SK-N-SH (cell line): ENCODE results near the gene PCYT1A. TPM values are rescaled to one million over a fixed set of nuclear protein-coding genes. Genes with fewer than 3 reads are reported as not detected.

ENCODE experiments used
- CTCF ChIA-PET: fragments of 300-600, 350-600 bp; formaldehyde crosslinking; extraction: SDS; loops from one replicate; lab custom pipeline; 2021; lab: Yijun Ruan, JAX
- POLR2A ChIA-PET: fragments of 350-600 bp; sonication (Branson Sonifier 250); formaldehyde crosslinking; extraction: SDS; loops from one replicate; lab custom pipeline; 2020; ENCODE audit warnings: antibody characterized with exemption, inconsistent platforms; lab: Yijun Ruan, JAX
- DNase-seq: peaks from one replicate; pipeline ENCODE4 v3.0.0; 2012
- H2AFZ ChIP-seq: fragments of 200-600 bp; sonication (generic); 2 replicates; pipeline ENCODE4 v1.8.1; 2016; ENCODE audit warnings: antibody characterized with exemption, mild to moderate bottlenecking, low read depth
- H3F3A ChIP-seq: fragments of 200-600 bp; sonication (generic); replicated peaks from 2 replicates; pipeline ENCODE3; 2016; ENCODE audit warnings: antibody characterized with exemption, mild to moderate bottlenecking; ENCODE audit not compliant: insufficient read depth
- H3K27ac ChIP-seq, 2 experiments: fragments of 200-500 bp in 1 of 2; fragments of 200-600 bp in 1 of 2; sonication (Bioruptor generic) in 1 of 2; sonication (generic), shearing (Covaris generic) in 1 of 2; 2 replicates each; pipeline versions ENCODE4 v1.5.1 to v1.6.1; 2014 to 2016; ENCODE audit warnings: low read depth in 2 of 2, inconsistent platforms in 1 of 2, low read length in 1 of 2, mild to moderate bottlenecking in 1 of 2, mixed read lengths in 1 of 2
- H3K27me3 ChIP-seq: fragments of 200-600 bp; sonication (generic), shearing (Covaris generic); 2 replicates; pipeline ENCODE4 v1.6.1; 2016; ENCODE audit warnings: mixed run types; ENCODE audit not compliant: insufficient read depth
- H3K36me3 ChIP-seq, 2 experiments: fragments of 200-500 bp in 1 of 2; fragments of 200-600 bp in 1 of 2; sonication (Bioruptor generic) in 1 of 2; sonication (generic) in 1 of 2; replicated peaks in 1 of 2; 2 replicates each; pipeline versions ENCODE3 to v1.5.1; 2014 to 2016; ENCODE audit warnings: low read length in 1 of 2, mild to moderate bottlenecking in 1 of 2; ENCODE audit not compliant: insufficient read depth in 2 of 2, control insufficient read depth in 1 of 2
- H3K4me1 ChIP-seq, 2 experiments: fragments of 200-500 bp in 1 of 2; fragments of 200-600 bp in 1 of 2; sonication (Bioruptor generic) in 1 of 2; sonication (generic), shearing (Covaris generic) in 1 of 2; 2 replicates each; pipeline versions ENCODE4 v1.5.1 to v1.6.1; 2014 to 2016; ENCODE audit warnings: low read depth in 1 of 2, low read length in 1 of 2, mixed run types in 1 of 2; ENCODE audit not compliant: insufficient read depth in 2 of 2, control insufficient read depth in 1 of 2
- H3K4me2 ChIP-seq: fragments of 200-600 bp; sonication (generic), shearing (Covaris generic); 2 replicates; pipeline ENCODE4 v1.6.1; 2017; ENCODE audit warnings: mixed run types
- H3K4me3 ChIP-seq, 2 experiments: fragments of 200-500 bp in 1 of 2; fragments of 200-600 bp in 1 of 2; sonication (Bioruptor generic) in 1 of 2; sonication (generic), shearing (Covaris generic) in 1 of 2; 2 replicates each; pipeline versions ENCODE4 v1.5.1 to v1.8.1; 2014 to 2016; ENCODE audit warnings: low read depth in 2 of 2, inconsistent platforms in 1 of 2, low read length in 1 of 2, mild to moderate bottlenecking in 1 of 2, mixed read lengths in 1 of 2, moderate library complexity in 1 of 2
- H3K79me2 ChIP-seq: fragments of 200-600 bp; sonication (generic); 2 replicates; pipeline ENCODE4 v1.8.1; 2017; ENCODE audit warnings: mild to moderate bottlenecking; ENCODE audit not compliant: insufficient read depth
- H3K9ac ChIP-seq: fragments of 200-600 bp; sonication (generic); 2 replicates; pipeline ENCODE4 v1.6.1; 2017; ENCODE audit warnings: mixed run types
- H3K9me2 ChIP-seq: fragments of 200-600 bp; sonication (generic); 2 replicates; pipeline ENCODE4 v1.6.1; 2017; ENCODE audit warnings: mixed run types
- H3K9me3 ChIP-seq: fragments of 200-600 bp; sonication (generic); 2 replicates; pipeline ENCODE4 v1.6.1; 2017; ENCODE audit warnings: mixed run types, mild to moderate bottlenecking, moderate library complexity
- H4K20me1 ChIP-seq: fragments of 200-600 bp; sonication (generic); 2 replicates; pipeline ENCODE4 v1.6.1; 2017; ENCODE audit warnings: mild to moderate bottlenecking, mixed run types; ENCODE audit not compliant: insufficient read depth
- CTCF ChIP-seq: fragments of 200-600 bp; sonication (generic); IDR thresholded peaks from 2 replicates; pipeline ENCODE4 v1.6.1; 2017; ENCODE audit warnings: antibody characterized with exemption, mild to moderate bottlenecking, moderate library complexity
- ELF1 ChIP-seq: IDR thresholded peaks from 2 replicates; pipeline ENCODE4 v1.4.0; 2012
- EP300 ChIP-seq, 2 experiments: IDR thresholded peaks; 2 replicates each; pipeline versions ENCODE4 v1.4.0 to v1.6.1; 2012; ENCODE audit warnings: borderline replicate concordance in 1 of 2, low read depth in 1 of 2, low read length in 1 of 2
- FOSL2 ChIP-seq: IDR thresholded peaks from 2 replicates; pipeline ENCODE4 v1.4.0; 2012; ENCODE audit warnings: low read depth, mild to moderate bottlenecking, moderate library complexity, borderline replicate concordance
- GATA2 ChIP-seq: sonication (generic); formaldehyde crosslinking; IDR thresholded peaks from 2 replicates; pipeline ENCODE4 v1.5.0; 2020; ENCODE audit warnings: mild to moderate bottlenecking, missing genetic modification reagents
- MAX ChIP-seq: IDR thresholded peaks from 2 replicates; pipeline ENCODE4 v1.4.0; 2012; ENCODE audit warnings: low read depth
- MEF2A ChIP-seq: IDR thresholded peaks from 2 replicates; pipeline ENCODE4 v1.4.0; 2012; ENCODE audit warnings: low read depth, borderline replicate concordance
- NRF1 ChIP-seq: IDR thresholded peaks from 2 replicates; pipeline ENCODE4 v1.6.1; 2012; ENCODE audit warnings: low read depth, mild to moderate bottlenecking, low read length
- POLR2AphosphoS5 ChIP-seq: IDR thresholded peaks from 2 replicates; pipeline ENCODE4 v1.6.1; 2012; ENCODE audit warnings: low read depth, low read length
- RAD21 ChIP-seq: IDR thresholded peaks from 2 replicates; pipeline ENCODE4 v1.6.1; 2012; ENCODE audit warnings: mild to moderate bottlenecking, low read length
- REST ChIP-seq: IDR thresholded peaks from 2 replicates; pipeline ENCODE4 v1.6.1; 2012; ENCODE audit warnings: mild to moderate bottlenecking, low read depth, low read length, moderate library complexity
- SIN3A ChIP-seq: IDR thresholded peaks from 2 replicates; pipeline ENCODE4 v1.6.1; 2012; ENCODE audit warnings: low read depth, mild to moderate bottlenecking, low read length, moderate library complexity, borderline replicate concordance
- USF1 ChIP-seq: IDR thresholded peaks from 2 replicates; pipeline ENCODE4 v1.4.0; 2012; ENCODE audit warnings: low read depth, borderline replicate concordance
- USF2 ChIP-seq: fragments of 150-350 bp; IDR thresholded peaks from 2 replicates; pipeline ENCODE4 v1.6.1; 2017; ENCODE audit warnings: antibody characterized with exemption, low read length, low read depth, borderline replicate concordance
- YY1 ChIP-seq: IDR thresholded peaks from 2 replicates; pipeline ENCODE4 v1.4.0; 2012; ENCODE audit warnings: low read depth, mild to moderate bottlenecking
- ZBTB33 ChIP-seq: IDR thresholded peaks from 2 replicates; pipeline ENCODE4 v1.4.0; 2012; ENCODE audit warnings: low read depth, borderline replicate concordance
- WGBS: methylation state at CpG from one replicate; pipeline ENCODE4 v1.1.6; 2017; ENCODE audit warnings: low lambda C conversion rate; 5-methylcytosine and 5-hydroxymethylcytosine counted together
- polyA plus RNA-seq, 3 experiments: library from polyadenylated mRNA; depleted of rRNA; stranded (reverse); fragments of >200 nt; gene quantifications; 2 replicates each; pipeline ENCODE4 v1.2.3, GENCODE V29; 2012

PCYT1A gene
- polyA plus RNA-seq, 1 of the 3 experiments (the other 2 are of a cell fraction), result 45.9 TPM

GRCh38 chr3:196225086-196225485 lies 62.4 kb downstream of the PCYT1A start:
- Histone ChIP-seq H3K27me3 (no peaks in the 10 kb centered on the region), H3K9me2 (no peaks in the 10 kb centered on the region), H3K4me2 (no peak overlapping the region), H2AFZ (no peak overlapping the region), H3K79me2 (no peaks in the 10 kb centered on the region), H3K4me3 (no peak overlapping the region), H3K9ac (no peak overlapping the region), H3K4me1 (no peaks in the 10 kb centered on the region; a peak in 1 of 4 replicates)
- 90% methylated on average over 10 of the region's 10 CpGs for WGBS
- no peak for DNase-seq
- POLR2A ChIA-PET, result interaction anchor here (0.7 kb wide), 1 partner anchor 331 kb away, joined by 3 read pairs; no protein-coding TSS in a partner anchor
- TF ChIP-seq FOSL2, result no peak
- TF ChIP-seq, all 33 proteins: peak for 0
- CTCF ChIA-PET, result interaction anchor here (0.7 to 0.8 kb wide), 2 partner anchors 9 to 304 kb away, joined by 3 read pairs; no protein-coding TSS in a partner anchor
- H3K27ac ChIP-seq, result no peak overlapping the region
- H3K36me3 ChIP-seq, result no peaks in the 10 kb centered on the region
- H4K20me1 ChIP-seq, result no peaks in the 10 kb centered on the region
- H3K9me3 ChIP-seq, result no peaks in the 10 kb centered on the region
- H3F3A ChIP-seq, result no peaks in the 10 kb centered on the region

GRCh38 chr3:196222876-196223595 lies 64.5 kb downstream of the PCYT1A start:
- CTCF ChIA-PET, result interaction anchor here (0.8 kb wide), 1 partner anchor 31 kb away, joined by 3 read pairs; no protein-coding TSS in a partner anchor
- Histone ChIP-seq H3K36me3 (no peaks in the 10 kb centered on the region), H3K4me1 (peaks cover 0 to 16% of the 10 kb centered on the region in 2 experiments; a peak in 1 of 4 replicates), H3K4me2 (no peak overlapping the region), H3K27me3 (no peaks in the 10 kb centered on the region), H3K27ac (no peak overlapping the region), H2AFZ (no peak overlapping the region), H3K4me3 (no peak overlapping the region), H3F3A (no peaks in the 10 kb centered on the region), H3K9ac (no peak overlapping the region), H3K9me3 (no peaks in the 10 kb centered on the region), H4K20me1 (no peaks in the 10 kb centered on the region), H3K79me2 (no peaks in the 10 kb centered on the region), H3K9me2 (no peaks in the 10 kb centered on the region)
- DNase-seq, result no peak
- 82% methylated on average over 19 of the region's 19 CpGs for WGBS
- POLR2A ChIA-PET, result no interaction called here
- TF ChIP-seq CTCF (no peak), NRF1 (no peak), RAD21 (no peak), MEF2A (no peak), REST (no peak), USF2 (no peak), ELF1 (no peak), EP300 (IDR thresholded peaks at IDR 0.05; ENCODE audit: borderline replicate concordance in 1 of 2, low read depth in 1 of 2, low read length in 1 of 2) (no peak), POLR2AphosphoS5 (no peak), MAX (no peak), GATA2 (no peak), YY1 (no peak), SIN3A (no peak), USF1 (no peak), ZBTB33 (no peak)
